ENCODE measurements around the gene AAGAB. TPM values are rescaled to one million over a fixed set of nuclear protein-coding genes. Genes with fewer than 3 reads are reported as not detected.

AAGAB gene
- polyA plus RNA-seq, 1 donor: 21.0 TPM

Other genes starting within 250 kb of the AAGAB start
- gene SMAD3, start 189.1 kb downstream of the AAGAB start, polyA plus RNA-seq (ENCODE audit: insufficient read length): 26.3 TPM
- gene IQCH, start 125 bp upstream of the AAGAB start, polyA plus RNA-seq (ENCODE audit: insufficient read length): 0.94 TPM

Data from forelimb muscle (tissue), 1 donor.